Measurements from ENCODE around the gene RABGEF1. TPM values are rescaled to one million over a fixed set of nuclear protein-coding genes. Genes with fewer than 3 reads are reported as not detected.
"Not testable (repeated sequence)": the region's sequence is repeated elsewhere in the genome, so short reads cannot be mapped to it uniquely, and the experiment has no call there.

Gene RABGEF1
- total RNA-seq, 1 donor from 2014 or later = 26.8 TPM

- no peak for DNase-seq (ENCODE audit: low spot score)
- H3K4me3 Mint-ChIP-seq (ENCODE audit: unreplicated experiment) = no peak overlapping the region
- peak overlapping the region; percentile 13 for H3K27ac Mint-ChIP-seq (ENCODE audit: unreplicated experiment)
- peaks cover 31% of the 10 kb centered on the region for H3K4me1 Mint-ChIP-seq (ENCODE audit: low read depth)
- TF ChIP-seq CTCF (IDR thresholded peaks at IDR 0.05) = no peak
- no peaks in the 10 kb centered on the region for H3K27me3 Mint-ChIP-seq (ENCODE audit: low read depth)
- no peaks in the 10 kb centered on the region for H3K36me3 Mint-ChIP-seq (ENCODE audit: low read depth)
- no peaks in the 10 kb centered on the region for H3K9me3 Mint-ChIP-seq (ENCODE audit: low read depth)
Observed at GRCh38 chr7:66756889-66757288, 16.4 kb downstream of the RABGEF1 start.

GRCh38 chr7:66757939-66758338 lies 17.4 kb downstream of the RABGEF1 start:
- Mint-ChIP-seq H3K36me3 (ENCODE audit: low read depth) (no peaks in the 10 kb centered on the region), H3K27ac (ENCODE audit: unreplicated experiment) (no peak overlapping the region), H3K9me3 (ENCODE audit: low read depth) (no peaks in the 10 kb centered on the region), H3K4me3 (ENCODE audit: unreplicated experiment) (no peak overlapping the region), H3K27me3 (ENCODE audit: low read depth) (no peaks in the 10 kb centered on the region), H3K4me1 (ENCODE audit: low read depth) (peaks cover 25% of the 10 kb centered on the region)
- TF ChIP-seq CTCF (IDR thresholded peaks at IDR 0.05) = no peak
- no peak for DNase-seq (ENCODE audit: low spot score)

- no peak overlapping the region for H3K4me3 Mint-ChIP-seq (ENCODE audit: unreplicated experiment)
- no peaks in the 10 kb centered on the region for H3K36me3 Mint-ChIP-seq (ENCODE audit: low read depth)
- H3K27ac Mint-ChIP-seq (ENCODE audit: unreplicated experiment) = no peak overlapping the region
- no peak for TF ChIP-seq CTCF (IDR thresholded peaks at IDR 0.05)
- H3K9me3 Mint-ChIP-seq (ENCODE audit: low read depth) = peaks cover 8% of the 10 kb centered on the region
- H3K4me1 Mint-ChIP-seq (ENCODE audit: low read depth) = peaks cover 28% of the 10 kb centered on the region
- no peaks in the 10 kb centered on the region for H3K27me3 Mint-ChIP-seq (ENCODE audit: low read depth)
- DNase-seq (ENCODE audit: low spot score) = no peak
Observed at GRCh38 chr7:66758950-66759628, 18.6 kb downstream of the RABGEF1 start.

- not testable (repeated sequence) for H3K36me3 Mint-ChIP-seq (ENCODE audit: low read depth); H3K4me3 Mint-ChIP-seq (ENCODE audit: unreplicated experiment); H3K27me3 Mint-ChIP-seq (ENCODE audit: low read depth); H3K27ac Mint-ChIP-seq (ENCODE audit: unreplicated experiment); DNase-seq (ENCODE audit: low spot score); H3K9me3 Mint-ChIP-seq (ENCODE audit: low read depth)
- H3K4me1 Mint-ChIP-seq (ENCODE audit: low read depth) = peaks cover 22% of the 10 kb centered on the region
Observed at GRCh38 chr7:66763183-66763582, 22.6 kb downstream of the RABGEF1 start.

- not testable (repeated sequence) for DNase-seq (ENCODE audit: low spot score); H3K36me3 Mint-ChIP-seq (ENCODE audit: low read depth); H3K4me3 Mint-ChIP-seq (ENCODE audit: unreplicated experiment); H3K9me3 Mint-ChIP-seq (ENCODE audit: low read depth); H3K27me3 Mint-ChIP-seq (ENCODE audit: low read depth); H3K27ac Mint-ChIP-seq (ENCODE audit: unreplicated experiment)
- H3K4me1 Mint-ChIP-seq (ENCODE audit: low read depth) = peaks cover 17% of the 10 kb centered on the region
Observed at GRCh38 chr7:66763633-66764355, 23.3 kb downstream of the RABGEF1 start.

- H3K9me3 Mint-ChIP-seq (ENCODE audit: low read depth); H3K4me3 Mint-ChIP-seq (ENCODE audit: unreplicated experiment); H3K27ac Mint-ChIP-seq (ENCODE audit: unreplicated experiment); H3K36me3 Mint-ChIP-seq (ENCODE audit: low read depth); DNase-seq (ENCODE audit: low spot score); H3K27me3 Mint-ChIP-seq (ENCODE audit: low read depth): not testable (repeated sequence)
- peaks cover 27% of the 10 kb centered on the region for H3K4me1 Mint-ChIP-seq (ENCODE audit: low read depth)
Observed at GRCh38 chr7:66764905-66765304, 24.4 kb downstream of the RABGEF1 start.

- not testable (repeated sequence) for H3K4me3 Mint-ChIP-seq (ENCODE audit: unreplicated experiment); DNase-seq (ENCODE audit: low spot score); H3K9me3 Mint-ChIP-seq (ENCODE audit: low read depth); H3K36me3 Mint-ChIP-seq (ENCODE audit: low read depth); H3K27me3 Mint-ChIP-seq (ENCODE audit: low read depth)
- Mint-ChIP-seq H3K4me1 (ENCODE audit: low read depth) (peaks cover 33% of the 10 kb centered on the region), H3K27ac (ENCODE audit: unreplicated experiment) (peak overlapping the region; percentile 28)
Observed at GRCh38 chr7:66765322-66766025, 24.9 kb downstream of the RABGEF1 start.

All from chondrocyte (in vitro differentiated cells).